ENCODE measurements around the gene NRM.

Gene NRM

DNA sequence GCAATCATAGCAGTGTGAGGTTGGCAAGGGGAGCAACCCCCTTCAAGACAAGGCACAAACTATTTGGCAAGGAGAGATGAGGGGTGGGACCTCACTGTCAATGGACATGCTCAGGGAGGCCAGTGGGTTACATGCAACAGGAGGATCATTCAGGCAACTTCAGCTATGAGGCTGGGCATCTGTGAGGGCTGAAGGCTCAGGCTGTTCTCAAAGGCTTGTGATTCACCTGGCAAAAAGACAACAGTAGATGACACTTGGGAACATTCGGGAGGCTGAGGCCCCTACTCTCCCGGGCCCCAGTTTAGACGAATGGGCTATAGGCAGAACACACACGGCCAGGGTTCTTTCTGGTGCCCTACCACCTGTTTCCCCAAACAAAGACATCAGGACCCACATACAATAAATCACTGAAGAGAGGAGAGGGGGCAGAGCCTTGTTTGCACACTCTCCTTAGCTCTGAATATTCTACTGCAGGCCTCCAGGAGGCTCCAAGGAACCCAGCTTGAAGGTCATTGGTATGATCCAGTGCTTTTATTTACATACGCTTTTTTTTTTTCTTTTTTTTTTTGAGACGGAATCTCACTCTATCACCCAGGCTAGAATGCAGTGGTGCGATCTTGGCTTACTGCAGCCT lies 37.3 kb upstream of the NRM start:
- TF ChIP-seq, protein P1, sequence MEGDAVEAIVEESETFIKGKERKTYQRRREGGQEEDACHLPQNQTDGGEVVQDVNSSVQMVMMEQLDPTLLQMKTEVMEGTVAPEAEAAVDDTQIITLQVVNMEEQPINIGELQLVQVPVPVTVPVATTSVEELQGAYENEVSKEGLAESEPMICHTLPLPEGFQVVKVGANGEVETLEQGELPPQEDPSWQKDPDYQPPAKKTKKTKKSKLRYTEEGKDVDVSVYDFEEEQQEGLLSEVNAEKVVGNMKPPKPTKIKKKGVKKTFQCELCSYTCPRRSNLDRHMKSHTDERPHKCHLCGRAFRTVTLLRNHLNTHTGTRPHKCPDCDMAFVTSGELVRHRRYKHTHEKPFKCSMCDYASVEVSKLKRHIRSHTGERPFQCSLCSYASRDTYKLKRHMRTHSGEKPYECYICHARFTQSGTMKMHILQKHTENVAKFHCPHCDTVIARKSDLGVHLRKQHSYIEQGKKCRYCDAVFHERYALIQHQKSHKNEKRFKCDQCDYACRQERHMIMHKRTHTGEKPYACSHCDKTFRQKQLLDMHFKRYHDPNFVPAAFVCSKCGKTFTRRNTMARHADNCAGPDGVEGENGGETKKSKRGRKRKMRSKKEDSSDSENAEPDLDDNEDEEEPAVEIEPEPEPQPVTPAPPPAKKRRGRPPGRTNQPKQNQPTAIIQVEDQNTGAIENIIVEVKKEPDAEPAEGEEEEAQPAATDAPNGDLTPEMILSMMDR (IDR thresholded peaks at IDR 0.05): no peak

DNA sequence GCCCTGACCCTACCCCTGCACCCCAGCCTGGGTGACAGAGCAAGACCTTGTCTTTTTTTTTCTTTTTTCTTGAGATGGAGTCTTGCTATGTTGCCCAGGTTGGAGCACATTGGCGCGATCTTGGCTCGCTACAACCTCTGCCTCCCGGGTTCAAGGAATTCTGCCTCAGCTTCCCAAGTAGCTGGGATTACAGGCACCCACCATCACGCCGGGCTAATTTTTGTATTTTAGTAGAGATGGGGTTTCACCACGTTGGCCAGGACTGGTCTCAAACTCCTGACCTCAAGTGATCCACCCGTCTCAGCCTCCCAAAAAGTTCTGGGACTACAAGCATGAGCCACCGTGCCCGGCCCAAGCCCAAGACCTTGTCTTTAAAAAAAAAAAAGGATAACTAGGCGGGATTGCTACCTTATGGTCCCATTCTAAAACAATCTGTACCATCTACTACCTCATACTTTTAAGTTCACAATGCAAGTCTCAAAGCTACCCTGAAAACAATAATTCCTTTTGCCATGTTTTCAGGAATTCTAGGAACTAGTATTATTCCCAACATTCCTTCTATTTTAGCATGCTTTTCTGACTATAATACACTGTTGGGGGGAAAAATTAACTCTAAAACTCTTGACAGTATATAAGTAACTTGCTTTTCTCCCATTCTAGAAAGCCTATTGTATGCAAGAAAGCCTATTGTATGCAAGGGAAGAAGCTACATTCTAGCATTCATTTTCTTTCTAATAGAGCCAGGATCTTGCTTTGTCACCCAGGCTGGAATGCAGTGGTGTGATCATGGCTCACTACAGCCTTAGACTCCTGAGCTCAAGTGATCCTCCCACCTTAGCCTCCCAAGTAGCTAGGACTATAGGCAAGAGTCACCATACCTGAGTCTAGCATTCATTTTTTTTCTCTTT lies 36.0 kb upstream of the NRM start:
- TF ChIP-seq, protein P1 (IDR thresholded peaks at IDR 0.05): no peak

DNA sequence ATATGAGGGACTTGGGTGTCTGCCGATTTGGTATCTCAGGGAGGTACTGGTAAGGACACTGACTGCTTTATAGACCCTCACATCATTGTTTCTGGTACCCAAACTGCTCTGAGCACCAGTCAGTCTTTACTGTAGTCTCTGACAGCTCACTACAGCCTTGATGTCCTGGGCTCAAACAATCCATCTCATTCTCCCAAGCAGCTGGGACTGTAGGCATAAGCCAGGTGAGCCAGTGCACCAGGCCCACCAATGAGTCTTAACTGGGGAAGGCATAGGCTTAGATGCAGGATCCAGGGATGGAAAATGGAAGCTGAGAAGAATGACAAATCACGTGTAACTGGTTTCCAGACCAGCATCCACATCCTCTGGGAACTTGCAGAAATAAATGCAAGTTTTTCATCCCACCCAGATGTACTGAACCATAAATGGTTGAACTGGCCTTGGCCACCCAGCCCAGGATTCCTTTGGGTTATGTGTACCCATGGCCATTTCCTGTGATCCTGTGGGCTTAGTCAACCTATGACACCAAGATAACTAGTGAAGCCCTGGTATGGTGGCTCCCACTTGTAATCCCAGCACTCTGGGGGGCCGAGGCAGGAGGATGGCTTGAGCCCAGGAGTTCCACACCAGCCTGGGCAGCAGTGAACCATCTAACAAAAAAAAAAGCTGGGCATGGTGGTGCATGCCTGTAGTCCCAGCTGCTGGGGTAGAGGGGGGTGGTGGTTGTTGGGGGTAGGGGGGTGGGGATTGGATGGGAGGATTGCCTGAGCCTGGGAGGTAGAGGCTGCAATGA lies 35.1 kb upstream of the NRM start:
- TF ChIP-seq, protein P1 (IDR thresholded peaks at IDR 0.05): no peak

DNA sequence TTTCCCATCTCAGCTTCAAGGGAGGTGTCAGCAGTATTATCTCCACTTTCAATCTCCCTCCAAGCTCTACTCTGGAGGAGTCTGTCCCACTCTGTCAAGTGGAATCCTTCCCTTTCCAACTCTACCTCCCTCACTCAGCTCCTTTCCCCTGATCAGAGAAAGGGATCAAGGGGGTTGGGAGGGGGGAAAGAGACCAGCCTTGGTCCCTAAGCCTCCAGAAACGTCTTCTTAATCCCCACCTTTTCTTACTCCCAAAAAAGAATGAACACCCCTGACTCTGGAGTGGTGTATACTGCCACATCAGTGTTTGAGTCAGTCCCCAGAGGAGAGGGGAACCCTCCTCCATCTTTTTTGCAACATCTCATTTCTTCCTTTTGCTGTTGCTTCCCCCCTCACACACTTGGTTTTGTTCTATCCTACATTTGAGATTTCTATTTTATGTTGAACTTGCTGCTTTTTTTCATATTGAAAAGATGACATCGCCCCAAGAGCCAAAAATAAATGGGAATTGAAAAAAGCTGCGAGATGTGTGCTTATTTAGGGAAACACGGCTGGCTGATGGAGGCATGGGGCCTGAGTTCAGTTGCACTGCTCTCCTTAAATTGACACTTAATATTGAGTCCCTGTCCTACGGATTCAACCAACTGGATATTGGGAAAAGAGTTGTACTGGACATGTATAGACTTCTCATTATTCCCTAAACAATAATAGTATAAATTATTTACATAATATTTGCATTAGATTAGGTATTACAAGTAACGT lies 34.3 kb upstream of the NRM start:
- TF ChIP-seq, protein P1 (IDR thresholded peaks at IDR 0.05): no peak

DNA sequence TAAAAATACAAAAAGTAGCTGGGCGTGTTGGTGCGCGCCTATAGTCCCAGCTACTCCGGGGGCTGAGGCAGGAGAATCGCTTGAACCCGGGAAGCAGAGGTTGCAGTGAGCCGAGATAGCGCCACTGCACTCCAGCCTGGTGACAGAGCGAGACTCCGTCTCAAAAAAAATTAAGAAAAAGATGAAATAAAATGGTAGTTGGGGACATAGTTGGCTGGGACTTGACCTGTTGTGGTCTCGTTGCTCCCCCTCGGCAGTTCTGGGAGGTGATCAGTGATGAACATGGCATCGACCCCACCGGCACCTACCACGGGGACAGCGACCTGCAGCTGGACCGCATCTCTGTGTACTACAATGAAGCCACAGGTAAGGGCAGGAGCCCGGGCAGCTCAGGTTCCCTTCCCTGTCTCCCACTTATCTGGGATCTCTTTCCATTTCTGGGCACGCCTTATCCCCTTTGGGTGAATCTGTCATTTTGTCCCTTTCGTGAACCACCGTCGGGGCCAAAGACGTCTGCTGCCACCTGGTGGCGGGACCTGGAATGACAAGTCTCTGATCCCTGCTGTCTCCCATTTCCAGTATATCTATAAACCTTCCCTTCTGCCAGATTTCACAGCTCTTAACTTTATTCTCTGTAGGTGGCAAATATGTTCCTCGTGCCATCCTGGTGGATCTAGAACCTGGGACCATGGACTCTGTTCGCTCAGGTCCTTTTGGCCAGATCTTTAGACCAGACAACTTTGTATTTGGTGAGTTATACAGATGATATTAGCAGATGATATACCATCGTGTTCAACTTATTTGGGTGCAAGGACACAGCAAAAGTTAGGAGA lies 31.7 kb upstream of the NRM start:
- TF ChIP-seq, protein P1 (IDR thresholded peaks at IDR 0.05): peak; percentile 90

DNA sequence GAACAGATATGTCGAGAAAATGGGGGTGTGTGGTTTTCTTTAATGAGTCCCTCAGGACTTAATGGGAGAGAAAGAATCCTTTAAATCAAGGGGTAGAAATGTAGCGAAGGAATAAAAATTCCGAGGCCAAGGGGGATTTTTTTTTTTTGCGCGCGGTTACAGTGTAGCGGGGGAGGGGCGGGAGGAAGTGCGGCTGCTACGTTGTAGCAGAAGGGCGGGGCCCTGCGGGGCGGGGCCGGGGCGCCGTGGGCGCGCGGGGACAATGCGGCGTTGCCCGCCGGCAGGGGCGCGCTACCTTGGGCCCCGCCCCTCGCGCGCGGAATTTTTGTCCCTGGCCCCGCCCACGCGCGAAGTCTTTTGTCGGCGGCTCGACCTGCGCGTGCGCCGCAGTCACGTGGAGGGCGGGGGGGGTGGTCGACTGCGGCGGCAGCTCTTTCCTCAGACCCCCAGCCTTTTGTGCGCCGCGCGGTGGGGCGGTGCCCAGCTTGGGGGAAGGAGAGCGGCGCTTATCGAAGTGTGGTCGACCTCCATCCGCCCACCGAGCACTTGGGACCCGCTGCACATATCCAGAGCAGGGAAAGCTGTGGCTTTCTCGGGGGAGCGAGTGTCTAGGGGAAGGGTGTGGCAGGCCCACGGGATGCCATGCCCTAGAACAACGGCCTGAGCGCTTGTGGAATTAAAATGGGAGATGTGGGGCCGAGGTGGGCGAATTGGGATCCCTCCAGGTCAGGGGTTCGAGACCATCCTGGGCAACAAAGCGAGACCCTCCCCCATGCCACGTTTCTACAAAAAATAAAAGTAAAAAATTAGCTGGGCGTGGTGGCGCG lies 30.6 kb upstream of the NRM start:
- TF ChIP-seq, protein P1 (IDR thresholded peaks at IDR 0.05): no peak; the same call in 1 of the 2 replicates
